ENCODE measurements around the gene ZNF777.

The ZNF777 gene

DNA sequence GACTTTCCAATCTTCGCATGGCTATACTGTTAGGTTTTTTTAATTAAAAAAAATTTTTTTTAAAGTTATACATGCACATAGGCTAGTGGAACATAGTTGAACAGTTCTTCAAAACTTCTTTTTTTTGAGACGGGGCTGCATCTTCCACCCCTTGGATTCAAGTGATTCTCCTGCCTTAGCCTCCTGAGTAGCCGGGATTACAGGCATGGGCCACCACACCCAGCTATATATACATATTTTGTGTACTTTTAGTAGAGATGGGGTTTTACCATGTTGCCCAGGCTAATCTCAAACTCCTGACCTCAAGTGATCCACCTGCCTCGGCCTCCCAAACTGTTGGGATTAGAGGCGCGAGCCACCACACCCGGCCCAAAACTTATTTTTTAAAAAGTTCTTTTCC is 17.3 kb downstream of the ZNF777 start:
- H3K27ac ChIP-seq (ENCODE audit: low read depth, low read length): no peak overlapping the region
- H3K9me3 ChIP-seq (ENCODE audit: insufficient read depth, low read depth, low read length): no peaks in the 10 kb centered on the region
- H3K79me1 ChIP-seq (ENCODE audit: low read length): no peaks in the 10 kb centered on the region
- H2AK5ac ChIP-seq (ENCODE audit: low read length): no peak overlapping the region
- no peak overlapping the region for H3K4ac ChIP-seq (ENCODE audit: low read depth, low read length)
- H2BK120ac ChIP-seq (ENCODE audit: insufficient read depth, low read length, poor library complexity): no peak overlapping the region
- no peak overlapping the region for H4K8ac ChIP-seq (ENCODE audit: low read depth, low read length)
- no CpG with 5 or more reads among the region's 7 CpGs for WGBS (ENCODE audit: extremely low coverage, insufficient coverage, insufficient read length)
- no peak overlapping the region for H4K91ac ChIP-seq (ENCODE audit: low read depth, low read length)
- H3K14ac ChIP-seq (ENCODE audit: low read length): no peak overlapping the region
- H2AFZ ChIP-seq (ENCODE audit: insufficient read depth, low read length, poor library complexity): no peak overlapping the region
- H3K79me2 ChIP-seq (ENCODE audit: control insufficient read depth, insufficient read depth, low read length, poor library complexity): no peaks in the 10 kb centered on the region
- H3K23ac ChIP-seq (ENCODE audit: low read length): no peak overlapping the region
- H4K12ac ChIP-seq (ENCODE audit: low read depth, low read length): no peak overlapping the region
- peaks cover 15 to 20% of the 10 kb centered on the region in 2 experiments for H3K36me3 ChIP-seq (ENCODE audit: control insufficient read depth in 1 of 2, insufficient read depth in 2 of 2, low read length in 2 of 2)
- H3K27me3 ChIP-seq (ENCODE audit: insufficient read depth, low read length): no peaks in the 10 kb centered on the region
- no peak overlapping the region for H3K18ac ChIP-seq (ENCODE audit: low read length)
- no peak for DNase-seq
- no peaks in the 10 kb centered on the region for H3K4me1 ChIP-seq (ENCODE audit: control insufficient read depth in 1 of 2, insufficient read depth in 2 of 2, low read length in 2 of 2)
- H3K9ac ChIP-seq (ENCODE audit: low read length): no peak overlapping the region
- H3K4me2 ChIP-seq (ENCODE audit: low read length): no peak overlapping the region
- no peak overlapping the region for H2BK12ac ChIP-seq (ENCODE audit: low read length)
- H2BK5ac ChIP-seq (ENCODE audit: low read depth, low read length, poor library complexity): no peak overlapping the region
- H3K4me3 ChIP-seq (ENCODE audit: low read depth, low read length): no peak overlapping the region

DNA sequence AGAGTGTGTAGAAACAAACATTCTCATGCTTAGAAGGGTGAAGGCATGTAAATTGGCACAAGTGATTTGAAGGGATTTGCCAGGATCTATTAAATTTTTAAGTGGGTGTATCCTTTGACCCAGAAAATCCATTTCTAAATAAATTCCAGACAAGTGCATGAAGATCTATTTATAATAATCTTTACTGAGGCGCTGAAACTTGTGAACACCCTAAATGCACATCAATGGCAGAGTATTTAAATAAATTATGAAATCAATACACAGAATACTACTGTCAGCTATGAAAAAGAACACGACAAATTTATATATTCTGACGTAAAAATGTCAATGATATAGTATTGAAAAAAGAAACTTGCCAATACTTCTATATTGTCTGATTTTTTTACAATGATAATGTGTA is 17.9 kb downstream of the ZNF777 start:
- Histone ChIP-seq H3K27ac (ENCODE audit: low read depth, low read length) (no peak overlapping the region), H3K4me3 (ENCODE audit: low read depth, low read length) (no peak overlapping the region), H3K27me3 (ENCODE audit: insufficient read depth, low read length) (no peaks in the 10 kb centered on the region), H2BK5ac (ENCODE audit: low read depth, low read length, poor library complexity) (no peak overlapping the region), H3K4ac (ENCODE audit: low read depth, low read length) (no peak overlapping the region), H3K79me1 (ENCODE audit: low read length) (no peaks in the 10 kb centered on the region), H4K12ac (ENCODE audit: low read depth, low read length) (no peak overlapping the region), H3K4me1 (ENCODE audit: control insufficient read depth in 1 of 2, insufficient read depth in 2 of 2, low read length in 2 of 2) (no peaks in the 10 kb centered on the region), H4K8ac (ENCODE audit: low read depth, low read length) (no peak overlapping the region), H2BK120ac (ENCODE audit: insufficient read depth, low read length, poor library complexity) (no peak overlapping the region), H2AFZ (ENCODE audit: insufficient read depth, low read length, poor library complexity) (no peak overlapping the region), H3K79me2 (ENCODE audit: control insufficient read depth, insufficient read depth, low read length, poor library complexity) (no peaks in the 10 kb centered on the region), H3K23ac (ENCODE audit: low read length) (no peak overlapping the region), H2BK12ac (ENCODE audit: low read length) (no peak overlapping the region), H3K9ac (ENCODE audit: low read length) (no peak overlapping the region), H3K14ac (ENCODE audit: low read length) (no peak overlapping the region), H3K18ac (ENCODE audit: low read length) (no peak overlapping the region), H3K9me3 (ENCODE audit: insufficient read depth, low read depth, low read length) (no peaks in the 10 kb centered on the region), H3K4me2 (ENCODE audit: low read length) (no peak overlapping the region), H4K91ac (ENCODE audit: low read depth, low read length) (no peak overlapping the region), H2AK5ac (ENCODE audit: low read length) (no peak overlapping the region), H3K36me3 (ENCODE audit: control insufficient read depth in 1 of 2, insufficient read depth in 2 of 2, low read length in 2 of 2) (peaks cover 14 to 19% of the 10 kb centered on the region in 2 experiments)
- DNase-seq: no peak
- no CpG with 5 or more reads among the region's 3 CpGs for WGBS (ENCODE audit: extremely low coverage, insufficient coverage, insufficient read length)

DNA sequence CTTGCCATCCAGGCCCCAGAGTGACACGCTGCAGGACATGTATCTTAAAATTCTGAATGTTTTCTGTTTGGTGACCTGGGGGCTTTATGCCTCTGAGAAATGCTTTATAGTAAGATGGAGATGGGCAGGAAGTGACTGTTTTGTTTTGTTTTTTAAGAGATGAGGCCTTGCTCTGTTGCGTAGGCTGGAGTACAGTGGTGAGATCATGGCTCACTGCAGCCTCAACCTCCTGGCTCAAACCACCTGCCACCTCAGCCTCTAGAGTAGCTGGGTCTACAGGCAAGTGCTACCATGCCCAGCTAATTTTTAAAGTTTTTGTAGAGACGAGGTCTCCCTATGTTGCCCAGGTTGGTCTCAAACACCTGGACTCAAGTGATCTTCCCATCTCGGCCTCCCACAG is 20.6 kb downstream of the ZNF777 start:
- WGBS (ENCODE audit: extremely low coverage, insufficient coverage, insufficient read length): no CpG with 5 or more reads among the region's 4 CpGs
- Histone ChIP-seq H3K18ac (ENCODE audit: low read length) (no peak overlapping the region), H2BK5ac (ENCODE audit: low read depth, low read length, poor library complexity) (no peak overlapping the region), H3K14ac (ENCODE audit: low read length) (no peak overlapping the region), H3K23ac (ENCODE audit: low read length) (no peak overlapping the region), H2BK12ac (ENCODE audit: low read length) (no peak overlapping the region), H2AFZ (ENCODE audit: insufficient read depth, low read length, poor library complexity) (no peak overlapping the region), H3K4me3 (ENCODE audit: low read depth, low read length) (no peak overlapping the region), H2AK5ac (ENCODE audit: low read length) (no peak overlapping the region), H4K12ac (ENCODE audit: low read depth, low read length) (no peak overlapping the region), H3K36me3 (ENCODE audit: control insufficient read depth in 1 of 2, insufficient read depth in 2 of 2, low read length in 2 of 2) (peaks cover 10 to 12% of the 10 kb centered on the region in 2 experiments), H3K79me1 (ENCODE audit: low read length) (no peaks in the 10 kb centered on the region), H3K27me3 (ENCODE audit: insufficient read depth, low read length) (no peaks in the 10 kb centered on the region), H3K4ac (ENCODE audit: low read depth, low read length) (no peak overlapping the region), H3K4me1 (ENCODE audit: control insufficient read depth in 1 of 2, insufficient read depth in 2 of 2, low read length in 2 of 2) (no peaks in the 10 kb centered on the region), H3K4me2 (ENCODE audit: low read length) (no peak overlapping the region), H3K79me2 (ENCODE audit: control insufficient read depth, insufficient read depth, low read length, poor library complexity) (no peaks in the 10 kb centered on the region), H4K91ac (ENCODE audit: low read depth, low read length) (no peak overlapping the region), H3K27ac (ENCODE audit: low read depth, low read length) (no peak overlapping the region), H4K8ac (ENCODE audit: low read depth, low read length) (no peak overlapping the region), H3K9ac (ENCODE audit: low read length) (no peak overlapping the region), H2BK120ac (ENCODE audit: insufficient read depth, low read length, poor library complexity) (no peak overlapping the region), H3K9me3 (ENCODE audit: insufficient read depth, low read depth, low read length) (no peaks in the 10 kb centered on the region)
- no peak for DNase-seq

DNA sequence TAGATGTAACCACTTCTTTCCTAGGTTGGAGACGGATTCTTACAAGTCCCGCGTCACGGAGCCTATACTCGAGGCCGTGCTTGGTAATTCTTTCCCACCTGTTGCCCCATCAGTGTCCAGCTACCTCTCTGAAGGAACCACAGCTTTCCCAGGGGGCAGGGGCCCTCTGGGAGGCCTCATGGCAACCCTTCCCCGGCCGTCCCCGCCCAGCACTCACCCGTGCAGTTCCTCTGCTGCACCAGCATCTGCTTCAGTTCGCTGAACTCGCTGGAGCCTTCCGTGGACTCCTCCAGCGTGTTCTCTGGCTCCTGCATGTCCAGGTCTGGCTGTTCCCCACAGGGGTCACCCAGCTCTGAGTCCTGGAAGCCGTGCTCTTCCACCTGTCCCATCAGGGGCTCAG is 24.5 kb downstream of the ZNF777 start:
- Histone ChIP-seq H3K9ac (ENCODE audit: low read length) (no peak overlapping the region), H3K79me2 (ENCODE audit: control insufficient read depth, insufficient read depth, low read length, poor library complexity) (no peaks in the 10 kb centered on the region), H3K23ac (ENCODE audit: low read length) (no peak overlapping the region), H4K8ac (ENCODE audit: low read depth, low read length) (no peak overlapping the region), H3K79me1 (ENCODE audit: low read length) (no peaks in the 10 kb centered on the region), H3K4me1 (ENCODE audit: control insufficient read depth in 1 of 2, insufficient read depth in 2 of 2, low read length in 2 of 2) (no peaks in the 10 kb centered on the region), H3K14ac (ENCODE audit: low read length) (no peak overlapping the region), H2BK5ac (ENCODE audit: low read depth, low read length, poor library complexity) (no peak overlapping the region), H4K12ac (ENCODE audit: low read depth, low read length) (no peak overlapping the region), H3K18ac (ENCODE audit: low read length) (no peak overlapping the region), H3K27ac (ENCODE audit: low read depth, low read length) (no peak overlapping the region), H3K4me3 (ENCODE audit: low read depth, low read length) (no peak overlapping the region), H2AFZ (ENCODE audit: insufficient read depth, low read length, poor library complexity) (no peak overlapping the region), H3K27me3 (ENCODE audit: insufficient read depth, low read length) (no peaks in the 10 kb centered on the region), H2BK12ac (ENCODE audit: low read length) (no peak overlapping the region), H3K4ac (ENCODE audit: low read depth, low read length) (no peak overlapping the region), H3K9me3 (ENCODE audit: insufficient read depth, low read depth, low read length) (peaks cover 1% of the 10 kb centered on the region), H3K36me3 (ENCODE audit: control insufficient read depth in 1 of 2, insufficient read depth in 2 of 2, low read length in 2 of 2) (peaks cover 22 to 31% of the 10 kb centered on the region in 2 experiments), H3K4me2 (ENCODE audit: low read length) (no peak overlapping the region), H2BK120ac (ENCODE audit: insufficient read depth, low read length, poor library complexity) (no peak overlapping the region), H4K91ac (ENCODE audit: low read depth, low read length) (no peak overlapping the region), H2AK5ac (ENCODE audit: low read length) (no peak overlapping the region)
- no CpG with 5 or more reads among the region's 15 CpGs for WGBS (ENCODE audit: extremely low coverage, insufficient coverage, insufficient read length)
- no peak for DNase-seq
